GM23248 (cell line): ENCODE measurements around the gene CACNA2D1.

ENCODE experiments used
- EZH2 ChIP-seq: fragments of 200-600 bp; sonication (generic); IDR thresholded peaks from 2 replicates; pipeline ENCODE4 v1.6.1; 2018; ENCODE audit warnings: antibody characterized with exemption, mild to moderate bottlenecking; ENCODE audit not compliant: insufficient read depth, poor library complexity, severe bottlenecking
- EZH2phosphoT487 ChIP-seq: fragments of 200-600 bp; sonication (generic); IDR thresholded peaks from 2 replicates; pipeline ENCODE4 v1.6.1; 2018; ENCODE audit warnings: antibody characterized with exemption, moderate library complexity, mild to moderate bottlenecking, low read depth; ENCODE audit not compliant: insufficient read depth

DNA sequence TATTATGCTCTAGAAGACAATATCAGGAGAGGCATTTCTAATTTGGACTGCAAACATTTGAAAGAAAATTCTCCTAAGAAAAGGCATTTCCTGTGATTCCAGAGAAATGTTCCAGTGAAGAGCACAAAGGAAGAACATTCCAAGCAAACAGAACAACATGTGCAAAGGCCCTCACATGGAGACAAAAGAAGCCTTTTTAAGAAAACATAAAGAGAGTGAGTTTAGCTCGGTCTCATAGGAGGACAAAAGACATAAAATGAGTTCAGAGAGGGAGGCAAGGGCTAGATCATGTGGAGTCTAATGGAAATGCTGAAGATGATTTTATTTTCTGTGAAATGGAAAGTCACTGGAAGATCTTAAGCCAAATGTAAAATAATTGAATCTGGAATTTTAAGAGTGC is 404.0 kb downstream of the CACNA2D1 start:
- TF ChIP-seq EZH2 (no peak), EZH2phosphoT487 (no peak)
